Hair follicular keratinocyte (primary cell): ENCODE results near the gene FHIT. TPM values are rescaled to one million over a fixed set of nuclear protein-coding genes. Genes with fewer than 3 reads are reported as not detected.

Experiments
- total RNA-seq: library from RNA; depleted of rRNA; stranded (reverse); fragments of >200 nt; gene quantifications from 2 replicates; pipeline ENCODE4 v1.2.3, GENCODE V29; 2015

The FHIT gene
- total RNA-seq, result 1.8 and 2.0 TPM in 2 replicates

GRCh38 chr3:61251174-61251972, at the start of gene FHIT:
TSS of gene FHIT (minus strand) at chr3:61251452.

